OCI-LY3 (cell line): ENCODE measurements around the gene SLA2.

Source experiments
- H2AFZ ChIP-seq: fragments of 200-600, 300-600 bp; shearing (Covaris generic); 2 replicates; pipeline ENCODE4 v1.6.0; 2014; ENCODE audit warnings: antibody characterized with exemption, low read depth, low read length
- H3K27ac ChIP-seq: fragments of 200-600, 300-600 bp; sonication (generic); 2 replicates; pipeline ENCODE4 v1.5.1; 2014; ENCODE audit warnings: mild to moderate bottlenecking, low read length, moderate library complexity, mixed read lengths
- H3K27me3 ChIP-seq: fragments of 200-600, 300-600 bp; sonication (generic); 2 replicates; pipeline ENCODE4 v1.6.1; 2014; ENCODE audit warnings: low read depth, low read length, mixed read lengths
- H3K36me3 ChIP-seq: fragments of 200-600, 300-600 bp; sonication (generic); replicated peaks from 2 replicates; pipeline ENCODE3; 2014; ENCODE audit warnings: low read depth, low read length, mixed read lengths
- H3K4me1 ChIP-seq: fragments of 300-600, 200-600 bp; sonication (generic); 2 replicates; pipeline ENCODE4 v1.6.1; 2014; ENCODE audit warnings: low read length, mixed read lengths
- H3K4me2 ChIP-seq: fragments of 200-600, 300-600 bp; sonication (generic); 2 replicates; pipeline ENCODE4 v1.6.1; 2014; ENCODE audit warnings: low read length, mixed read lengths
- H3K4me3 ChIP-seq: fragments of 300-600, 200-600 bp; sonication (generic); 2 replicates; pipeline ENCODE4 v1.5.1; 2014; ENCODE audit warnings: antibody characterized with exemption, mild to moderate bottlenecking, low read length, moderate library complexity
- H3K79me2 ChIP-seq: fragments of 300-600, 200-600 bp; shearing (Covaris generic); 2 replicates; pipeline ENCODE4 v1.6.1; 2014; ENCODE audit warnings: mild to moderate bottlenecking, low read length, mixed read lengths
- H3K9ac ChIP-seq: fragments of 300-600, 200-600 bp; shearing (Covaris generic); 2 replicates; pipeline ENCODE4 v1.6.0; 2014; ENCODE audit warnings: mild to moderate bottlenecking, low read length, moderate library complexity
- H3K9me3 ChIP-seq: fragments of 200-600, 300-600 bp; shearing (Covaris generic); 2 replicates; pipeline ENCODE4 v1.6.1; 2014; ENCODE audit warnings: low read length, mixed read lengths; ENCODE audit not compliant: insufficient read depth
- H4K20me1 ChIP-seq: fragments of 200-600, 300-600 bp; sonication (generic); 2 replicates; pipeline ENCODE4 v1.6.1; 2016; ENCODE audit warnings: low read length, mixed read lengths; ENCODE audit not compliant: insufficient read depth
- EZH2phosphoT487 ChIP-seq: fragments of 200-600 bp; shearing (Covaris generic); IDR thresholded peaks from 2 replicates; pipeline ENCODE4 v1.6.1; 2018; ENCODE audit warnings: antibody characterized with exemption, mixed run types, low read depth
- TF ChIP-seq, protein P1 (sequence below): fragments of 200-600, 300-600 bp; sonication (generic); IDR thresholded peaks from 2 replicates; pipeline ENCODE4 v1.5.1; 2014; ENCODE audit warnings: antibody characterized with exemption, low read length, low read depth

Gene SLA2

GRCh38 chr20:36607586-36608387, 38.2 kb downstream of the SLA2 start:
- Histone ChIP-seq H2AFZ (no peak overlapping the region), H3K36me3 (peaks cover 37% of the 10 kb centered on the region), H3K4me2 (peak overlapping the region; percentile 93), H4K20me1 (peaks cover 12% of the 10 kb centered on the region), H3K9me3 (no peaks in the 10 kb centered on the region), H3K79me2 (peaks cover 45% of the 10 kb centered on the region), H3K27me3 (no peaks in the 10 kb centered on the region), H3K4me1 (peaks cover 23% of the 10 kb centered on the region), H3K27ac (0 out of 2 replicates have a peak overlapping the region, but pooled peaks have one; percentile 8), H3K9ac (no peak overlapping the region), H3K4me3 (peak overlapping the region; percentile 86)
- TF ChIP-seq, protein P1, sequence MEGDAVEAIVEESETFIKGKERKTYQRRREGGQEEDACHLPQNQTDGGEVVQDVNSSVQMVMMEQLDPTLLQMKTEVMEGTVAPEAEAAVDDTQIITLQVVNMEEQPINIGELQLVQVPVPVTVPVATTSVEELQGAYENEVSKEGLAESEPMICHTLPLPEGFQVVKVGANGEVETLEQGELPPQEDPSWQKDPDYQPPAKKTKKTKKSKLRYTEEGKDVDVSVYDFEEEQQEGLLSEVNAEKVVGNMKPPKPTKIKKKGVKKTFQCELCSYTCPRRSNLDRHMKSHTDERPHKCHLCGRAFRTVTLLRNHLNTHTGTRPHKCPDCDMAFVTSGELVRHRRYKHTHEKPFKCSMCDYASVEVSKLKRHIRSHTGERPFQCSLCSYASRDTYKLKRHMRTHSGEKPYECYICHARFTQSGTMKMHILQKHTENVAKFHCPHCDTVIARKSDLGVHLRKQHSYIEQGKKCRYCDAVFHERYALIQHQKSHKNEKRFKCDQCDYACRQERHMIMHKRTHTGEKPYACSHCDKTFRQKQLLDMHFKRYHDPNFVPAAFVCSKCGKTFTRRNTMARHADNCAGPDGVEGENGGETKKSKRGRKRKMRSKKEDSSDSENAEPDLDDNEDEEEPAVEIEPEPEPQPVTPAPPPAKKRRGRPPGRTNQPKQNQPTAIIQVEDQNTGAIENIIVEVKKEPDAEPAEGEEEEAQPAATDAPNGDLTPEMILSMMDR = no peak
- no peak for TF ChIP-seq EZH2phosphoT487

GRCh38 chr20:36606158-36607066, 39.6 kb downstream of the SLA2 start:
- Histone ChIP-seq H3K27me3 (no peaks in the 10 kb centered on the region), H3K9me3 (no peaks in the 10 kb centered on the region), H3K36me3 (peaks cover 24% of the 10 kb centered on the region), H3K4me1 (peaks cover 28% of the 10 kb centered on the region), H3K9ac (peak overlapping the region; percentile 84), H3K27ac (peak overlapping the region; percentile 57), H4K20me1 (peaks cover 12% of the 10 kb centered on the region), H3K79me2 (peaks cover 39% of the 10 kb centered on the region), H3K4me3 (peak overlapping the region; percentile 86), H3K4me2 (peak overlapping the region; percentile 93), H2AFZ (no peak overlapping the region)
- TF ChIP-seq EZH2phosphoT487 = no peak
- TF ChIP-seq, protein P1 = no peak

DNA sequence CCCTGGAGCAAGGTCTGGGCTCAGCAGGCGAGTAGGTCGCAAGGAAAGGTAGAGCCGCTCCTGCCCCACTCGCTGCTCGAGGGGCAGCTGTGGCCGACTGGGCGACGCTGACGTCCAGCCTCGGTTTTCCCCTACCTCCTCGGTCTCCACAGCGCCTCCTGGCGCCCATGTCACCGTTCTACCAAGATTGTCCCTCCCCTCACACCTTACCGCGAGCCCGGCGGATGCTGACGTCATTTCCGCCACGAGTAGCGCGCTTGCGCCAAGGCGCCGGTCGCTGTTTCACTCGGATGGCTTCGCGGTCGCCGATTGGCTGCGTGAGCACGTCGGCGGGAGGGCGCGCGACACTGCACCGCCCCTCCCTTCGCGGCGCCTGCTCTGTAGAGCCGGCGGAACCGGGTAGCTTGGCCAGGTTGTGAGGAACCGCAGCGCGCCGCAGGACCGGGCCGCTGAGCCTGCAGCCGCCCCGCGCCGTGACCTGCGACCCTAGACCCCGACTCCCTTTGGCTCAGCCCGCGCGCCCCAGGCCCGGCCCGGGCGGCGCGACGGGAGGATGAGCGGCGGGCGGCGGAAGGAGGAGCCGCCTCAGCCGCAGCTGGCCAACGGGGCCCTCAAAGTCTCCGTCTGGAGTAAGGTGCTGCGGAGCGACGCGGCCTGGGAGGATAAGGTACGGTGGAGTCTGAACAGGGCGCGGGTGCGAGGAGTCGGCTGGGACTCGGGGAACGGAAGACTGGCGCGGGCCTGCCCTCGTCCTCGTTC, 40.4 kb downstream of the SLA2 start, which contains the start of gene RAB5IF:
RAB5IF (plus strand) TSS at position 381 of the 759 bp plus-strand sequence; CDS start at position 554, 173 bp downstream.
- H2AFZ ChIP-seq = peak within 1 kb of the TSS; percentile 5; the same call in 1 of the 2 replicates
- TF ChIP-seq EZH2phosphoT487 = no peak
- TF ChIP-seq, protein P1 = peak; percentile 94
- peak within 1 kb of the TSS; percentile 86 for H3K4me3 ChIP-seq
- peaks cover 18% of the 10 kb centered on the region for H3K36me3 ChIP-seq
- H3K4me1 ChIP-seq = peaks cover 33% of the 10 kb centered on the region
- no peaks in the 10 kb centered on the region for H3K9me3 ChIP-seq
- peaks cover 12% of the 10 kb centered on the region for H4K20me1 ChIP-seq
- peaks cover 39% of the 10 kb centered on the region for H3K79me2 ChIP-seq
- H3K27me3 ChIP-seq = no peaks in the 10 kb centered on the region
- peak within 1 kb of the TSS; percentile 89 for H3K27ac ChIP-seq
- peak within 1 kb of the TSS; percentile 93 for H3K4me2 ChIP-seq
- H3K9ac ChIP-seq = peak within 1 kb of the TSS; percentile 84
